Right atrium auricular region (tissue), 2 donors: ENCODE measurements around the gene TTBK2. TPM values are rescaled to one million over a fixed set of nuclear protein-coding genes. Genes with fewer than 3 reads are reported as not detected.

Experiments
- DNase-seq: peaks from one replicate; pipeline ENCODE4 v3.0.0-alpha.2; 2019; ENCODE audit warnings: low spot score
- H3K27ac ChIP-seq, 2 donors: fragments of 200-600 bp; sonication (generic); 1 replicate in 1 of 2; 2 replicates in 1 of 2; pipeline ENCODE4 v1.5.1; 2016 to 2019
- H3K27me3 ChIP-seq, 2 donors: fragments of 200-600 bp; sonication (generic); one replicate each; pipeline versions ENCODE4 v1.5.1 to v1.6.0; 2017 to 2019
- H3K36me3 ChIP-seq: fragments of 200-600 bp; sonication (generic); one replicate; pipeline ENCODE4 v1.5.1; 2016
- H3K4me1 ChIP-seq, 2 donors: fragments of 200-600 bp; sonication (generic); one replicate each; pipeline versions ENCODE4 v1.5.1 to v1.6.0; 2017 to 2019
- H3K4me3 ChIP-seq, 2 donors: fragments of 200-600 bp; sonication (generic); 1 replicate in 1 of 2; 2 replicates in 1 of 2; pipeline ENCODE4 v1.5.1; 2017 to 2019; ENCODE audit warnings: mild to moderate bottlenecking in 1 of 2, moderate library complexity in 1 of 2
- H3K9me3 ChIP-seq, 2 donors: fragments of 200-600 bp; sonication (generic); one replicate each; pipeline ENCODE4 v1.5.1; 2019
- total RNA-seq, 2 donors: library from RNA; depleted of rRNA; stranded (reverse); fragments of >200 nt; gene quantifications; one replicate each; pipeline ENCODE4 v1.1.0, GENCODE V29; 2016
- TF ChIP-seq, protein P1 (sequence below), 2 donors: fragments of 200-600 bp; sonication (generic); IDR thresholded peaks; one replicate each; pipeline ENCODE4 v1.5.1; 2019; ENCODE audit warnings: antibody characterized with exemption in 2 of 2

The TTBK2 gene
- total RNA-seq, 2 donors from 2014 or later = 16.3 to 19.7 TPM

DNA sequence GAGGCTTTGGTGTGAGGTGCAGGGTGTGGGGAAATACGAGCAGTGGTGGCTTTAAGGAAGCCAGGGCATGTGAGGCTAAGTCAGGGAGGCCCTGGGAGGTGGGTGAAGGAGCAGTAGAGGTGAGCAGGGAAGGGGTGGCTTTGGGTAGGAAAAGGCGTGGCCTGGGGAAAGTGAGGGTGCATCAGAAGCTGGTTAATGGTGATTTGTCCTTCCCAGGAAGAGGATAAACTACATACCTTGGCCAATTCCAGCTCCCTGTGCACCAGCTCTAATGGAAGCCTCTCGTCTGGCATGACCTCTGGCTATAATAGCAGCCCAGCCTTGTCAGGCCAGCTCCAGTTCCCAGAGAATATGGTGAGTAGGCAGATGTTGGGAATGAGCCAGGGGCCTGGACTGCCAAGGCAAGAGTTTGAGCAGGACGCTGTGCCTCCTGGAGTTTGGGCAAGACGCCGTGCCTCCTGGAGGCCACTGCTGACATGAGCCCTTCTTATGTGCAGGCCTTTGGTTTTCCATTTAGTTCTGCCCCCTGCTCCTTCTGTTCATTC, 225.0 kb downstream of the TTBK2 start:
- H3K27ac ChIP-seq = no peak overlapping the region

GRCh38 chr15:42694398-42694797, 226.2 kb downstream of the TTBK2 start:
- no peaks in the 10 kb centered on the region for H3K9me3 ChIP-seq

More for the DNA sequence above, 225.0 kb downstream of the TTBK2 start:
- H3K9me3 ChIP-seq = peaks cover 0 to 2% of the 10 kb centered on the region in 2 donors
- H3K27me3 ChIP-seq = no peaks in the 10 kb centered on the region
- no peak for DNase-seq
- H3K4me3 ChIP-seq = no peak overlapping the region
- H3K4me1 ChIP-seq = no peaks in the 10 kb centered on the region
- H3K36me3 ChIP-seq = peaks cover 51% of the 10 kb centered on the region
- TF ChIP-seq, protein P1, sequence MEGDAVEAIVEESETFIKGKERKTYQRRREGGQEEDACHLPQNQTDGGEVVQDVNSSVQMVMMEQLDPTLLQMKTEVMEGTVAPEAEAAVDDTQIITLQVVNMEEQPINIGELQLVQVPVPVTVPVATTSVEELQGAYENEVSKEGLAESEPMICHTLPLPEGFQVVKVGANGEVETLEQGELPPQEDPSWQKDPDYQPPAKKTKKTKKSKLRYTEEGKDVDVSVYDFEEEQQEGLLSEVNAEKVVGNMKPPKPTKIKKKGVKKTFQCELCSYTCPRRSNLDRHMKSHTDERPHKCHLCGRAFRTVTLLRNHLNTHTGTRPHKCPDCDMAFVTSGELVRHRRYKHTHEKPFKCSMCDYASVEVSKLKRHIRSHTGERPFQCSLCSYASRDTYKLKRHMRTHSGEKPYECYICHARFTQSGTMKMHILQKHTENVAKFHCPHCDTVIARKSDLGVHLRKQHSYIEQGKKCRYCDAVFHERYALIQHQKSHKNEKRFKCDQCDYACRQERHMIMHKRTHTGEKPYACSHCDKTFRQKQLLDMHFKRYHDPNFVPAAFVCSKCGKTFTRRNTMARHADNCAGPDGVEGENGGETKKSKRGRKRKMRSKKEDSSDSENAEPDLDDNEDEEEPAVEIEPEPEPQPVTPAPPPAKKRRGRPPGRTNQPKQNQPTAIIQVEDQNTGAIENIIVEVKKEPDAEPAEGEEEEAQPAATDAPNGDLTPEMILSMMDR (IDR thresholded peaks at IDR 0.05) = no peak

GRCh38 chr15:42693942-42694341, 226.6 kb downstream of the TTBK2 start:
- TF ChIP-seq, protein P1 (IDR thresholded peaks at IDR 0.05) = no peak
- no peak for DNase-seq
- H3K27me3 ChIP-seq = no peaks in the 10 kb centered on the region
- no peaks in the 10 kb centered on the region for H3K4me1 ChIP-seq
- H3K4me3 ChIP-seq = no peak overlapping the region
- H3K9me3 ChIP-seq = no peaks in the 10 kb centered on the region
- H3K36me3 ChIP-seq = peaks cover 55% of the 10 kb centered on the region
- H3K27ac ChIP-seq = no peak overlapping the region

More at GRCh38 chr15:42694398-42694797, 226.2 kb downstream of the TTBK2 start:
- no peak for DNase-seq
- no peak overlapping the region for H3K27ac ChIP-seq
- H3K27me3 ChIP-seq = no peaks in the 10 kb centered on the region
- H3K4me3 ChIP-seq = no peak overlapping the region
- TF ChIP-seq, protein P1 (IDR thresholded peaks at IDR 0.05) = no peak
- peaks cover 55% of the 10 kb centered on the region for H3K36me3 ChIP-seq
- no peaks in the 10 kb centered on the region for H3K4me1 ChIP-seq

GRCh38 chr15:42693496-42693895, 227.1 kb downstream of the TTBK2 start:
- no peaks in the 10 kb centered on the region for H3K4me1 ChIP-seq
- no peak for DNase-seq
- H3K36me3 ChIP-seq = peaks cover 56% of the 10 kb centered on the region
- no peaks in the 10 kb centered on the region for H3K27me3 ChIP-seq
- TF ChIP-seq, protein P1 (IDR thresholded peaks at IDR 0.05) = no peak
- no peak overlapping the region for H3K4me3 ChIP-seq
- no peak overlapping the region for H3K27ac ChIP-seq
- H3K9me3 ChIP-seq = no peaks in the 10 kb centered on the region

- H3K36me3 ChIP-seq = peaks cover 61% of the 10 kb centered on the region
- H3K4me3 ChIP-seq = no peak overlapping the region
- no peak overlapping the region for H3K27ac ChIP-seq
- TF ChIP-seq, protein P1 (IDR thresholded peaks at IDR 0.05) = no peak
- no peak for DNase-seq
- H3K9me3 ChIP-seq = no peaks in the 10 kb centered on the region
- H3K27me3 ChIP-seq = no peaks in the 10 kb centered on the region
- H3K4me1 ChIP-seq = no peaks in the 10 kb centered on the region
Observed at GRCh38 chr15:42692997-42693396, 227.6 kb downstream of the TTBK2 start.

DNA sequence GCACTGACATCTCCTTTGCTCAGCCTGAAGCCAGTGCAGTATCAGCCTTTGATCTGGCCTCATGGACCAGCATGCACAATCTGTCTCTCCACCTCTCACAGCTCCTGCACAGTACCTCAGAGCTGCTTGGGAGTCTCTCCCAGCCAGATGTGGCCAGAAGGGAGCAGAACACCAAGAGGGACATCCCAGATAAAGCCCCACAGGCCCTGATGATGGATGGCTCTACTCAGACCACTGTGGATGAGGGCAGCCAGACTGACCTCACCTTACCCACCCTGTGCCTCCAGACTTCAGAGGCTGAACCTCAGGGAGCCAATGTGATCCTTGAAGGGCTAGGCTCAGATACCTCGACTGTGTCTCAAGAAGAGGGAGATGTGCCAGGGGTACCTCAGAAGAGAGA, 228.0 kb downstream of the TTBK2 start:
- DNase-seq = no peak
- no peak overlapping the region for H3K27ac ChIP-seq
- H3K9me3 ChIP-seq = no peaks in the 10 kb centered on the region
- no peaks in the 10 kb centered on the region for H3K4me1 ChIP-seq
- H3K27me3 ChIP-seq = no peaks in the 10 kb centered on the region
- H3K4me3 ChIP-seq = no peak overlapping the region
- peaks cover 61% of the 10 kb centered on the region for H3K36me3 ChIP-seq
- TF ChIP-seq, protein P1 (IDR thresholded peaks at IDR 0.05) = no peak
